KMS-11 (cell line): ENCODE results near the gene CHKB.
"Not testable (repeated sequence)": the region's sequence is repeated elsewhere in the genome, so short reads cannot be mapped to it uniquely, and the experiment has no call there.

Experiments
- H2AFZ ChIP-seq: fragments of 200-600 bp; sonication (generic); 2 replicates; pipeline ENCODE4 v1.6.1; 2016; ENCODE audit warnings: antibody characterized with exemption, mixed run types, low read depth
- H3K27ac ChIP-seq: fragments of 200-600 bp; sonication (generic); 2 replicates; pipeline ENCODE4 v1.6.1; 2016; ENCODE audit warnings: mild to moderate bottlenecking, mixed run types
- H3K27me3 ChIP-seq: fragments of 200-600 bp; sonication (generic); 2 replicates; pipeline ENCODE4 v1.6.1; 2017; ENCODE audit warnings: mild to moderate bottlenecking, low read depth, mixed run types, moderate library complexity; ENCODE audit not compliant: insufficient read depth
- H3K36me3 ChIP-seq: fragments of 200-600 bp; sonication (generic); 2 replicates; pipeline ENCODE4 v1.6.1; 2017; ENCODE audit warnings: mild to moderate bottlenecking, mixed run types; ENCODE audit not compliant: insufficient read depth
- H3K4me1 ChIP-seq: fragments of 200-600 bp; sonication (generic); 2 replicates; pipeline ENCODE4 v1.6.1; 2016; ENCODE audit warnings: mild to moderate bottlenecking, low read depth, mixed run types; ENCODE audit not compliant: poor library complexity, severe bottlenecking
- H3K4me2 ChIP-seq: fragments of 200-600 bp; sonication (generic); 2 replicates; pipeline ENCODE4 v1.7.0; 2016; ENCODE audit warnings: mild to moderate bottlenecking, mixed run types
- H3K4me3 ChIP-seq: fragments of 200-600 bp; sonication (generic); IDR thresholded peaks from 2 replicates; pipeline ENCODE4 v1.6.1; 2017; ENCODE audit warnings: low read depth, low read length, mixed read lengths; ENCODE audit not compliant: insufficient read depth
- H3K79me2 ChIP-seq: fragments of 200-600 bp; sonication (generic); 2 replicates; pipeline ENCODE4 v1.6.1; 2016; ENCODE audit warnings: low read depth, mixed run types; ENCODE audit not compliant: insufficient read depth
- H3K9ac ChIP-seq: fragments of 200-600 bp; sonication (generic); 2 replicates; pipeline ENCODE4 v1.6.1; 2016; ENCODE audit warnings: mild to moderate bottlenecking, mixed run types
- H4K20me1 ChIP-seq: fragments of 200-600 bp; sonication (generic); 2 replicates; pipeline ENCODE4 v1.6.1; 2016; ENCODE audit warnings: mild to moderate bottlenecking, mixed run types; ENCODE audit not compliant: insufficient read depth
- CTCF ChIP-seq: fragments of 200-600 bp; sonication (generic); conservative IDR thresholded peaks from 2 replicates; pipeline ENCODE4 v1.6.1; 2017; ENCODE audit warnings: low read depth, mild to moderate bottlenecking, antibody characterized with exemption, low read length, moderate library complexity, mixed read lengths

CHKB gene

DNA sequence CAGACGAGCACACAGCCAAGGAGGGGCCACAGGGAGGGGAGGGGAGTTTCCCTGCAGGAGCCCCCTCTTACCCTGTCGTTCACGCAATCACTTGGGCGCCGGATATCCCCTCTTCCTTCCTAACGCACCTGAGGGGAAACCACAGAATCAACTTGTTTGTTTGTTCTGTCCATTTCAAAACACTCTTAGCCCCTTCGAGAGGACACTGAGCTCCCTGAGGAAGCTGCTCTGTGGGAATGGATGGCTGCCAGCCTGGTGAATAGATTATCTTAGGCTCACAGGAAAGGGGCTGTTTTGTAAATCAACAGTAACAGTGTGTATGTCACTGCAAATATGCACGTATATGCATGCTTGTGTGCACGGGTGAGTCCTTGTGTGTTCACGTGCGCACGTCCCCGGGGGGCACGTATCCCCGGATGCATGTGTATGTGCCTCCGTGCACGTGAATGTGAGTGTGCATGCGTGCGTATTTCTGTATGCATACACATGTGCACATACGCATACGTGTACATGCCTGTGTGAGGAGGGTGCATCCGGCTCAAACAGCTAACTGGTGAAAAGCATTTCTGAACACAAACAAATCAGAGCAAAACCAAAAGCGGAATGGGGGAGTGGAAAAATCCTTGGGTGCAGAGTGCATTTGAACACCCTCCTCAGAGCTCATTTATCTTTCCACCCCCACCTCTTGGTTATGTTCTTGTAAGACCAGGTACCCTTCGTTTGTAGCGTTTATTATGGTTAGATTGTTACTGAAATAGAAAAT lies 38.1 kb upstream of the CHKB start:
- H3K27ac ChIP-seq = peak overlapping the region; percentile 53
- peak overlapping the region; percentile 67 for H2AFZ ChIP-seq
- H3K4me2 ChIP-seq = peak overlapping the region; percentile 87
- no peaks in the 10 kb centered on the region for H4K20me1 ChIP-seq
- H3K9ac ChIP-seq = peak overlapping the region; percentile 59; the same call in 1 of the 2 replicates
- no peaks in the 10 kb centered on the region for H3K79me2 ChIP-seq
- peaks cover 13% of the 10 kb centered on the region for H3K4me1 ChIP-seq
- no peak overlapping the region for H3K4me3 ChIP-seq
- peak; percentile 44 for TF ChIP-seq CTCF
- no peaks in the 10 kb centered on the region for H3K36me3 ChIP-seq
- H3K27me3 ChIP-seq = no peaks in the 10 kb centered on the region

GRCh38 chr22:50614296-50614695 lies 31.6 kb upstream of the CHKB start:
- H3K4me2 ChIP-seq, H3K36me3 ChIP-seq: not testable (repeated sequence)

DNA sequence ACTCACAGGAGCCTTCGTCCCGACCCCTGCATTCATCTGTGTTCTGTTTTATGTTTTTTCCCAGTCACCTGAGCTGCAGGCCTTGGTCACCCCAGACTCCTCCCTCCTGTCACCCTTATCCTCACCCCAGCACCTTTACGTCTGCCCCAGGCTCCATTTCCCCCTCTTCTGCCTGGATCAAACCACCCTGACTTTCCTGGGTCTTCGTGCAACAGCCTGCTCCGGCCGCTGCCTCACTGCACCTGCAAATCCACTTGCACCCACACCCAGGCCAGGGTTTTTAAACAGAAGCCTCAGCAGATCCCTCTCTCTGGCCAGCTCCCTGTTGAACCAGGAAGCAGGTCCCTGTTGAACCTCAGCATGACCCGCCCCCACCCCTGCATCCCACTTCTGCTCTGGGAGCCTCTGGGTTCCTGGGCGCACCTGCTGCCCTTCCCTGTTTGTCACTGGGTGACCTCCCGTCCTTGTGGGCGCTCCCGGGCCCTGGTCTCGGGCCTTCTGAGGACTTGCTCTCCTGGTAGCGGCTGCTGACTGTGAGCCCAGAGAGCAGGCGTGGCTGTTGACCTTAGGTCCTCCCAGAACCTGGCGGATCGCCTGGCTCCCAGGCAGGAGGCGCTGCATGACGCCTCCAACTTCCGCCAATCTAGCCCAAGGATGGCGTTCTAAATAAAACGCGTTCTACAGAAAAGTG lies 30.8 kb upstream of the CHKB start:
- Histone ChIP-seq H3K79me2 (no peaks in the 10 kb centered on the region), H3K36me3 (no peaks in the 10 kb centered on the region), H2AFZ (no peak overlapping the region), H3K27ac (no peak overlapping the region), H3K4me3 (no peak overlapping the region), H3K4me2 (no peak overlapping the region), H3K27me3 (peaks cover 33% of the 10 kb centered on the region), H4K20me1 (no peaks in the 10 kb centered on the region), H3K9ac (no peak overlapping the region), H3K4me1 (no peaks in the 10 kb centered on the region)
- no peak for TF ChIP-seq CTCF

More at GRCh38 chr22:50614296-50614695, 31.6 kb upstream of the CHKB start:
- H3K27me3 ChIP-seq = peaks cover 28% of the 10 kb centered on the region
- H3K4me3 ChIP-seq, H3K9ac ChIP-seq, H4K20me1 ChIP-seq, H2AFZ ChIP-seq, H3K79me2 ChIP-seq, H3K27ac ChIP-seq, H3K4me1 ChIP-seq: not testable (repeated sequence)

GRCh38 chr22:50612528-50613221 lies 30.0 kb upstream of the CHKB start:
- Histone ChIP-seq H3K36me3 (no peaks in the 10 kb centered on the region), H2AFZ (no peak overlapping the region), H4K20me1 (no peaks in the 10 kb centered on the region), H3K27me3 (peaks cover 37% of the 10 kb centered on the region), H3K4me3 (no peak overlapping the region), H3K79me2 (no peaks in the 10 kb centered on the region), H3K4me2 (no peak overlapping the region), H3K9ac (no peak overlapping the region), H3K27ac (no peak overlapping the region), H3K4me1 (no peaks in the 10 kb centered on the region)
- no peak for TF ChIP-seq CTCF
